Colon (tissue), 2 donors: Measurements from ENCODE around the gene CDH4.
"Not testable (repeated sequence)": the region's sequence is repeated elsewhere in the genome, so short reads cannot be mapped to it uniquely, and the experiment has no call there.

Experiments
- FAIRE-seq: peaks from 2 replicates; lab custom pipeline; 2012; peaks lifted over from hg19 to GRCh38; lab: Jason Lieb, UNC
- donor health status: control.
- donor health status: control.

Gene CDH4

DNA sequence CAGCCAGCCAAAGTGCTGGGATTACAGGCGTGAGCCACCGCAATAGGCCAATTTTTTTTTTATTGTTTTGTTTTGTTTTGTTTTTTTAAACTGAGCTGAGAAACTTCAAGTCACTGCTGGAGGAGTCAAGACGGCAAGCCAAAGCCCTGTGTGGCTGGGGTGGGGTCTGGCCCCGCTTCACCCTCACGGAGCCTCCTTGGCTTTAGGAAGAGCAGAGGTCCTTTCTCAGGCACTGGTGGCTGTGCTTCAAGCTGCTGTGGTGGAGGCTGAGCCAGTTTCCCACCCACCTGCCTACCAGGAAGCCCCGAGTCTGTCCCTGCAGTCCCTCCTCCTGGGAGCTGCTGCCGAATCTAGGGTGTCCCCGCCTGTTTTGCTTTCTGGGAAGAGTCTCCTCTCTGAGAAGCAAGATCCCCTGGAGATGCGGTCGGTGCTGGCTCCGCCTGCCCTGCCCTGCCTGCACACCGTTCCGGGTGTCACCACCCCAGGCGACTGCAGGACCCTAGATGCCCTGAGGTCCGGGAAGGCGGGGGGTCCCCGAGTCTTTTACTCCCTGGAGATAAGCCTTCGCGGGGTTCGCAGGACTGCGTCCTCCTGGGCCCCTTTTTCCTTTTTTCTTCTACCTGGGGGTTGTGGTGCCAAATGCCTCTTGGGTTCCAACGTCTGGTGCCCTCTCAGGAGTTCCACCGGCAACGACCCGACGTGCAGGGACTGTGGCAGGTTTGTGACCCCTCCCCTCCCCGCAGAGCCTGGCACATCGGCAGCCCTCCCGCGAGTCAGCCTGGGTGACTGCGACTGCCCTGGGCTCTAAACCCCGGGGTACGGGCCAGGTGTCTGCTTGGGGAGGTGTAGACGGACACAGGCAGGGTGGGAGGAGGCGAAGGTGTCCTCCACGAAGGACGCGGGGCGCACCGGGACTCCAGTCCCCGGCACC is 712.9 kb downstream of the CDH4 start:
- FAIRE-seq: no peak

DNA sequence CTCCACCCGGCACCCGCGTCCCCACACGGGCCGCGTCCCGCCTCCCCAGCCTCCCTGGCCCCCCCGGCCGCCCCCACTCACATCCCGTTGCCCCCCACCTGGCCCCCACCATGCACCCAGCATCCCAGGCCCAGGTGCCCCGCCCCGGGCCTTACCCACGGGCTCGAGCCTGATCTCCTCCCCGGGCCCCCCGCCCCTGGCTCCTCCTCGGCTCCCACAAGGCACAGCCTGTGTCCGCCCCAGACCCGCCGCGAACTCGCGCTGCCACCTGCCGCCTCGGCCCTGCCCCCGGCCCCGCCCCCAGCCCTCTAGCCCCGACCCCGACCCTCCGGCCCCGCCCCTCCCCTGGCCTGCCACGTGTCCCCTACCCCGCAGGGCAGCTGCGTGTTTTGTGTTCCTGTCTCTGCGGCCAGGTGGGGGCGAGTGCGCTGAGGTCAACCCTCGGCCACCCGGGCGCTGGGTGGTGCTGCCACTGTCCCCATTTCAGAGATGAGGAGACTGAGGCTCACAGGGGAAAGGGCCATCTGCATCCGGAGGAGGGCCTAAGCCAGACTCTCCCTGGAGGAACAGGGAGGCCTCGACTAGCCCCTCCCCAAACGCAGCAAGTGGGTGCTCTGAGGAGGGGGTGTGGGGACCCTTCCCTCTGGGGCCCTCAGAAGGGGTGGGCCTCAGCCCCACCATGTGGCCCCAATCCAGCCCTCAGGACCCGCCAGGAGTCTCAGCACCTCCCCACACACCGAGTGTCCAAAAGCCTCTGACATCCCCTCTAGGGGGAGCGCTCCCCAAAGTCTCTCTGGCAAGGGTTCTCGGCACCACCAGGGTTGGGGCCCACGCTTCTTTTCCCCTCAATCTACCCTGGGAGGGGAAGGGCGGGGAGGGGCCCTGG is 713.8 kb downstream of the CDH4 start:
- no peak for FAIRE-seq

DNA sequence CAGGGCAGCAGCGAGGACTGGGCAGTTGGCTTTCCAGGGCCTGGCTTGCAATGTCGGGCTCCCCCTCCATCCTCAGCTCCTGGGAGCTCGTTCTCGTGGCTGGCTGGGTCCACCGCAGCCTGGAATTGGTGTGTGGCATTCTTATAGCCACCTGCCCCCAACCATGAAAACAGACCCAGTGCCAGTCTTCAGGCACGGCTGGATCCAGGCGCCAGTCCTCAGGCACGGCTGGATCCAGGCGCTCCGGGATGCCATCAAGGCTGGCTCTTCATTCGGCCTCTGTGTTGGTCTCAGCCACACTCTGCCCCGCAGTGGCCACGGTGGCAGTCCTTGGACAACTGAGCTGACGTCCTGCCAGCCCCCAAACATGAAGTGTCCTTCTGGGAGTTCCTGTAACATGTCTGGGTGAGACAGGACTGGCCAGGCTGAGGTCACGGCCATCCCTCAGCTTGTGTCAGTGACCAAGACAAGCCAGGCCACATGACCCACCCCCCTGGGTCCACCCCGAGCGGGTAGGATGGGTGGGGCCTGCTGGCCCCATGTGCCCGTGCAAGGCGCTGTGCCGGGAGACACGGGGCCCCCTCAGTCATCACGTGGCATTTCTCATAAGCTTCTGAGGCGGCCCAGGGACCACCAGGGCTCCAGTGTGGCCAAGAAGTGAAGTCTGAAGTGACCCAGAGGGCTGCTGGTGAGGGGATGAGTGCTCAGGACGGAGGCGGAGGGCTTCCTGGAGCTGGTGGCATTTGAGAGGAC is 714.6 kb downstream of the CDH4 start:
- no peak for FAIRE-seq

DNA sequence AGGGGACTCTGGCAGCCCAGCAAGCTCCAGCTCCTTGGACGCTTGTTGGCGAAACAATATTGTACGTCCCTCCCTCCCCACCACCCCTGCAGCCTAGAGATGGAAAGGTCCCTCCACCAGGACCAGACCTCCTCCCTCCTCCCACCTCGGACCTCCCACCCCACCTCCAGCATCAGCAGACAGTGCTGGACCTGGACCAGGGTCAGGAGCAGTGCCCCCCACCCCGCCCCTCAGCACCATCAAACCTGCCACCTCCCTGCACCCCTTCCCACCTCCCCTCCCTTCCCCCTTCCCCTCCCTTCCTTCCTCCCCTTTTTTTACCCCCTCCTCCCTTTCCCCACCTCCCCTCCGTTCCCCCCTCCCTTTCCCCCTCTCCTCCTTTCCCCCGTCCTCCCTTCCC is 715.2 kb downstream of the CDH4 start:
- FAIRE-seq: no peak

DNA sequence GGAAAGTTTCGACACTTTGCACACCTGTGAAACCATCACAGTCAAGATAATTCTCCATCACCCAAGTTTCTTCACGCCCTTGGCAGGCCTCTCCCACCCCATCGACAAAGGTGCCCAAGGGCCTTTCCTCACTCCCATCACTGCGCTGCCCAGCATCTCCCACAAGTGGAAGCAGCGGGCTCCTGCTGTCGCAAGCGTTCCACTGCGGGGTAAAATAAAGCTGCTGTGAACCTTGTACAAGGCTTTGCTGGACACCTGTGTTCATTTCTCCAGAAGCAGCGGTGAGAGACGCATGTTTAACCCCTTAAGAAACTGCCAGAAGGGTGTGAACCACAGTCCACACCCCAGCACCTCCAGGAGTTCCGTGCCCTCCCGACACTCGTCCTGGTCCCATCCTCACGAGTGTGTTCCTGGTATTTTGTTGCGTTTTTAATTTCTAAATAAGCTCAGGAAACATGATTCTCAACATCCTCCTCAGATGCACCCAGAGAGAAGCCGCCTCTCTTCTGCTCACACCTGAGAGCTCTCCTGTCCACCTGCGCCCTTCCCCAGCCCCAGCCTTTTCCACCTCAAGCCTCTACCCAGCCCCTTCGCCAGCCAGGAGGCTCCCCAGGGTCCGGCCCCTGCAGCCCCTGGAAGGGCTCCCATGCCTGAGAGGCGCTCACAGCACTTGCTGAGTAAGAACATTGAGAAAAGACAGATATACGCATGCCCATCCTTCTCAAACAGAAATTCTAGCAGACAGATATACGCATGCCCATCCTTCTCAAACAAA is 716.2 kb downstream of the CDH4 start:
- FAIRE-seq: no peak

DNA sequence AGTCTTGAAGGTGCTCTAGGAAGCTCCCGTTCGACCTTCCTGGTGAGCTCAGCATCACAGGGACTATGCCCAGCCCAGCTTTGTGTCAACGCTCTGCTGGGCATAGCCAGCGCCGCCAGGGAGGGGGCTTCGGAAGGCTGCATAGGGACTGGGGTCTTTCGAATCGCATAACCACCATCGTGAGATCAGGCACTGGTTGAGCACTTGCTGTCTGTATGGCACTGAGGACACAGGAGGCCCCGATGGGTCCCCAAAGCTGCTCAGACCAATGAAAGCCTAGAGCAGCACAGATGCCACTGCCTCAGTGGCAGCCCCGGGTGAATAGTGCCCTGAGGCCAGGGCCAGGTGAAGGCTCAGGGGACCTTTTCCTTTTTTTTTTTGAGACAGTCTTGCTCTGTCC is 716.9 kb downstream of the CDH4 start:
- FAIRE-seq: no peak

DNA sequence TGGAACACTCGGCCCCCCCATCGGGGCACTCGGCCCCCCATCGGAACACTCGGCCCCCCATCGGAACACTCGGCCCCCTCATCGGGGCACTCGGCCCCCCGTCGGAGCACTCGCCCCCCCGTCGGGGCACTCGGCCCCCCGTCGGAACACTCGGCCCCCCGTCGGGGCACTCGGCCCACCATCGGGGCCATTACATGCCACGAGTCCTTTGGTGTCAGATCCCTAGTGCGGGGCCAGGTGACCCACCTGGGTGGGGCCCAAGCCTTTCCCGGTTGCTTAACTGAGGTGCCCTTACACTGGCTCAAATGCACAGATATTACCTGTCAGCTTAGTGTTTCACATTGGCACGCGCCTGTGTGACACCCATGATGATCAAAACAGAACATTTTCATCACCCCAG is 717.7 kb downstream of the CDH4 start:
- FAIRE-seq: no peak

DNA sequence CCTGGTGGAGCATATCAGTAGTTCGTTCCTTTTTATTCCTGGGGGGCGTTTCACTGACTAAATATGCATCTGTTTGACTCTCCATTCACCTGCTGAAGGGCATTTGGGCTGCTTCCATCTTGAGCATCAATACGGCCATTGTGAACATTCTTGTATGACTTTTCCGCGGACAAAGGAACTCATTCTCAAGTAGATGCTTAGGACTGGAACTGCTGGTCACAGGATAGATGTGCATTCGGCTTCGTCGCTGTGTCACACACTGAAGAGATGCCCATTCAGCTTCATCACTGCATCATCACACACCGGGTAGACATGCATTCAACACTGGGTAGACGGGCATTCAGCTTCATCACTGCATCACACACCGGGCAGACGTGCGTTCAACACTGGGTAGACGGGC is 718.3 kb downstream of the CDH4 start:
- no peak for FAIRE-seq

DNA sequence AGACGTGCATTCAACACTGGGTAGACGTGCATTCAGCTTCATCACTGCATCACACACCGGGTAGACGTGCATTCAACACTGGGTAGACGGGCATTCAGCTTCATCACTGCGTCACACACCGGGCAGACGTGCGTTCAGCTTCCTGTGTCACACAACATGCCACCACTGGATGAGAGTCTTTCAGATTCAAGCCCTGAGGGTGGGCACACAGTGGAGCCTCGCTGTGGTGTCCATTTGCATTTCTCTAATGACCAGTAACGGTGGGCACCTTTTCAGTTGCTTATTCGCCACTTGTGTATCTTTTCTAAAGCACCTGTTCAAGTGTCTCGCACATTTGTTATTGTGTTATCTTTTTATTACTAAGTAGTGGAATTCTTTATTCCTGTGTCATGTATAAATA is 719.5 kb downstream of the CDH4 start:
- FAIRE-seq: not testable (repeated sequence)

DNA sequence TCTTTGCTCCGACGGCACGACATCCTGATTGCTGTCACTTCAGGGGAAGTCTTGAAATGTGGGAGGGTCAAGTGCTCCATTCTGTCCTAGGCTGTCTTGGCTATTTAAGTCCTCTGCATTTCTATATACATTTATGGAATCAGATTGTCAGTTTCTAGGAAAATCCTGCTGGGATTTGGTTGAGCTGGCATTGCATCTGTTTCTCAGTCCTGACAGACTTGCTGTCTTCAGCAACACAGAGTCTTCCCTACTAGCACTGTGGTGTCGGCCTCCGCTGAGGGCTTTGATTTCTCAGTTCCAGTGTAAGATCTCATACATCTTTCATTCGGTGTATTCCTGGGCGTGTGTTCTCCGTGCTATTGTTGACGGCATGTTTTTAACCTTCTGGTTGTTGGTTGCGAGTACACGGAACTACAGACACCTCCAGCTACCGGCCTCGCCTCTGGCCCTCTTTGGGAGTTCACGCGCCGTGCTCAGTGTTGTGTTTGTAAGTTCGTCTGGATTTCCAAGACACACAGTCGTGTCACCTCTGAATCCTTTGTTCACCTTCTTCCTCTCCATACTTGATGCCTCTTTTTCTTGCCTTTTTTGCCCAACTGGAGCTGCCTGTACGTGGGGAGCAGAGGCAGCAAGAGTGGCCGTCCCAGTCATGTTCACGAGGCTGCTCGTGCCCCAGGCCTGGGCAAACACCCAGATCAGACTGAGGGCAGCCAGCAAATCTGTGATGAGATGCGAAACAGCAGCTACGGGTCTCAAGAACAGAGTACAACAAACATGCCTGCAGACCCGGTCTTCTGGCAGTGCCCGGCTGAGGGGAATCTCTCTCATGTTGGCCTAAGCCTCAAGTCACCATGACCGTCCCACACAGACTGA is 720.8 kb downstream of the CDH4 start:
- no peak for FAIRE-seq

DNA sequence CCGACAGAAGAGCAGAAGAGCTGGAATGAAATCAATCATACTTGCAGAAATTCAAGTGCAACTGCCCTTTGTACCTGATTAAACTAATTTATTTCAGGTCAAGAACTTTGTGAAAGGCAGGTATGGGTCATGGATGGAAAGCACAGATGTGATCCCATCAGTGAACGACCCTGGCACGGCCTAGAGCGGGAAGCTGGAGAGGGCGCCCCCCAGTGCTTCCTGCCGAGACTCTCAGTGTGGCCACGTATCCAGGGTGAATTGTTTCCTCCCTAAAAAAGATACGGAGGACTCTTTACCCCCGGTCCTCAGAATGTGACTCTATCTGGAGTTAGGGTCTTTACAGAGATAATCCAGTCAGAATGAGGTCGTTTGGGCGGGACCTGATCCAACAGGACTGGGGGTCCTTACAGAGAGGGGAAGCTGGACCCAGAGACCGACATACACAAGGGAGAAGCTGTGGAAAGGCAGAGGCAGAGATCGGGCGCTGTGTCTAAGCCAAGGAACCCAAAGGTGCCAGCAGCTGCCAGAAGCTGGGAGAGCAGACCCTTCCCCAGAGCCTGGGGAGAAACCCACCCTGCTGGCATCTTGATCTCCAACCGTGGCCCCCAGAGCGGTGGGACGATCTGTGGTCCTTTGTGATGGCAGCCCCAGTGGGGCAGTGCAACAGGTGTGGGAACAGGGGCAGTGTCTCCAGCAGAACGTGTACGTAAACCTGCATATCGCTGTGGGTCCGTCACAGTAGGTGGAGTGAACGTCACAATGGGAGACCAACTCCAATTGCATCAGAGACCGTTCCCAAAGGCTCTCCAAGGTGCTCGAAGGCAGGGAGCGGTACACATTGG is 721.7 kb downstream of the CDH4 start:
- FAIRE-seq: no peak

DNA sequence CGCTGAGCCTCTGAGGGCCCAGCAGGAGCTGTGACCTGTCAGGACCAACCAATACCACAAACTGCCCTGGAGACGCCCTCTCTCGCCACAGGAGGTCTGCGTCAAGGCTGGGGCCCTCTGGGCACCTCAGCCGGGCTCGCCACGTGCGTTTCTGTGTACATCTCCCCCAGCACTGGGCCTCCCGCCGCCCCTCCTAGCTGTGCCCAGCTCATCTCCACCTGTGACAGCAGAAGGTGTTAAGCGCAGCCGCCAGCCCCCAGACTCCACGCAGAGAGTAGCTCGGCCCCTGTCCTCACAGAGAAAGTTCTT is 722.2 kb downstream of the CDH4 start:
- no peak for FAIRE-seq

DNA sequence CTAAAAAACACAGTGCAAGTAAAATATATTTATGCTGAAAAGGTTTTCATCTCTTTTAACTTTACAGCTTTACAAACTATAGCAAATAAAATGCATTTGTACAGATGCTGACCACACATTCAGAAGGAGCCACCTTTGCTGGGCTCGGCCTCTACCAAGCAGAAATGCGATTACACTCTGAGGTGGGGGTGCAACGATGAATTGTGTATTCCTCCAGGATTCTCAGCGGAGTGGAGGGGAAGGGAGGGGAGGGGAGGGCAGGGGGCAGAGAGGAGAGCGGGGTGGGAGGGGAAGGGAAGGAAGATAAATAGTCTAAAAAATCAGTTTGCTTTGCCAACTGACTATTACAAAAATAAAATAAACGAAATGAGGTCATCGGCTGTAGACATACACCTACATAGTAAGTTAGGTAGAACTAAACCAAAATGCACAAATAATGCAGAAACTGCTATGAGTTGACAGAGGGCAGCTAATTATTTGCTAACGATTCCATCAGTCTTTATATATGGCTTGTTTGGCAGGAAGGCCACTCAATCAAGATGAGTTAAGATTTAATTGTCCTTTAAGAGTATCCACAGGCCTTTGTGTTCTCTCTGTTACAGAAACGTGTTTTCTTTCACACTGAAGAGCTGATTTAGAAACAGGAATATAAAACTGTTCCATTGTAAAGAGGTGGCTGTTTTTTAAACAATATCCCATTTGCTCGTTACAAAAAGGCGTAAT is 723.5 kb downstream of the CDH4 start:
- FAIRE-seq: no peak

DNA sequence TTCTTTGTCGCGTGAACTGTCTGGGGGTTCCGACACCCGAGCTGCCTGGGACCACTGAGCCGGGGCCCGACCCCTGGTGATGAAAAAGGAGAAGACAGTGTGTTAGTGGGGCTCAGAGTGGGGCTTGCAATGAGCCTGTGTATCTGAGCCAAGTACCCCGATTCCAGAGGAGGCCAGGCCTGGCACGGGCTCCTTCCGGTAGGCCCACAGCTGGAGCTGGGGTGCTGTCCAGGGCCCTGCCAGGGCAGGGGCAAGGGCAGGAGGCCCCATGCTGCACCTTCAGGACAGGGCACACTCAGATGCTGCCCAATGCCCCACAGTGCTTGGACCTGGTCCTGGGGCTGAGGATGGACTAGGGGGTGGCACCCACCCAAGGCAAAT is 724.2 kb downstream of the CDH4 start:
- FAIRE-seq: no peak

DNA sequence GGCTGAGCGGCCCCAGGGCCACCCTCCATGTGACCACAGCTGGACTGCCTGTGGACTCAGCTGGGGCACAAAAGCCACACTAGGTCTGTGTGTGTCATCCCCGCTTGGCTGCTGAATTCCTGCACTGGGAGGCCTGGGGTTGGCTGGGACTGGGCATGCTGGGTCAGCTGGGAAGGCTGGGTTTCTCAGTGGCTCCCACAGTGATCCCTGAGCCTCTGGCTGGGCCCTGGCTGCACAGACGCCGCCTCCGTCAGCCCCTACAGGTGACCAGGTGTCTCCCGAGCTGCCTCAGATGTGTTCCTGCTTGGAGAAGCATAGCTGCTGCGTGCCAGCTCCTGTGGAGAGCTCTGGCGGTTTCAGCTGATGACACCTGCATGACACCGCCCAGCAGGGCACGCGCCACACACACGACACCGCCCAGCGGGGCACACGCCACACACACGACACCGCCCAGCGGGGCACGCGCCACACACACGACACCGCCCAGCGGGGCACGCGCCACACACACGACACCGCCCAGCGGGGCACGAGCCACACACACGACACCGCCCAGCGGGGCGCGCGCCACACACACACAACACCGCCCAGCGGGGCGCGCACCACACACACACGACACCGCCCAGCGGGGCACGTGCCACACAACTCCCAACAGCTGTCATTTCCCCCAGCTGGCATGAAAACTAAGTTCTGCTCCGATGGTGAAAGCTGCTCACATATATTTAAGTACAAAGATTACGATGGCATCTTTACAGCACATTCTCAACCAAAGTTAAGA is 724.8 kb downstream of the CDH4 start:
- no peak for FAIRE-seq

DNA sequence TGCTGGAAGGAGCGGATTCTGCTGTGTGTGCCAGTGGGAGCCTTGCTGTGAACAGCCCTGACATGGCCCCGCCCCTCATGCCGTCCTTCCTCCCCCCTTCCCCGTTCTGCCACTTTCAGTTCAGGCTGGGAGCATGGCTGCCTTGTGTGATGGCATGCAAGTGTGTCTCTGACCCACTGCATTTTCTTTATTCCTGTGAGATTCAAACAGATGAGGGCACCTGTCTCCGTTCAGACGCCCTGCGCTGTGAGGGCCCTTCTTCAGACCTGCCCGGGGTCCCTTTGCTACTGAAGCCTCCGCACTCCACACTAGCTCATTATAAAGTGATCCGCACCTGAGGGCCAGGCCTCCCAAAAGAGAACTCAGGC is 725.3 kb downstream of the CDH4 start:
- FAIRE-seq: no peak

DNA sequence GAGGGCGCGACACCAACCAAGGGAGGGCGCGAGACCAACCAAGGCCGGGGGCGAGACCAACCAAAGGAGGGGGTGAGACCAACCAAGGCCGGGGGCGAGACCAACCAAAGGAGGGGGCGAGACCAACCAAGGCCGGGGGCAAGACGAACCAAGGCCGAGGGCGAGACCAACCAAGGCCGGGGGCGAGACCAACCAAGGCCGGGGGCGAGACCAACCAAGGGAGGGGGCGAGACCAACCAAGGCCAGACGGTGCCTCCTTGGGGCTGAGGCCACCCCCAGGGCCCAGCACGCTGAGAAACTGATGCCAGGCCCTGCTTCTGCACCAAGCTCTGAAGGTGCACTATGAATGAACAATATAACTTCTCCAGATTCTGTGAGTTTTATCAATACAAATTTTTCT is 726.4 kb downstream of the CDH4 start:
- FAIRE-seq: no peak

DNA sequence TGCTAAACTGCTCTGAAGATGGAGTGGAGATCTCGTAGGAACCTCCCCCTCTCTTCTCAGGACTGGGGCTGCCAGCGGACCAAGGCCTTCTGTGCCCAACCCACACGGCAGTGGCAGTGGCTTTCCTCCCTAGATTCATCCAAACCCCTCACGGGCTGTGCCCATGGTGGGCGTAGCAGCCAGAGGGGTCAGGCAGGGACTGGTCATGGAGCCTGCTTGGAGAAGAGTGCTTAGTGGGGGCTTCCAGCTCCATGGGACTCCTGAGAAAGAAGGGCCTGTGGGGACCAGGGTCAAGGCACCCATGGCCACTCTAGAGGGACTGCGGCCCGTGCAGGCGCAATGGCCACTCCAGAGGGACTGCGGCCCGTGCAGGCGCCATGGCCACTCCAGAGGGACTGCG is 727.0 kb downstream of the CDH4 start:
- FAIRE-seq: no peak
